ENCODE measurements around the gene KDSR. TPM values are rescaled to one million over a fixed set of nuclear protein-coding genes. Genes with fewer than 3 reads are reported as not detected.

KDSR gene
- total and polyA plus RNA-seq, 9 of the 15 experiments (the other 6 are each of a cell fraction or from before 2014, with no cell fraction given) = 4.0 to 24.7 (median 12.4) TPM

- no peak for TF ChIP-seq RNF219 (CRISPR knock-in tag; IDR thresholded peaks at IDR 0.05)
- no peak for TF ChIP-seq ADNP (tag; IDR thresholded peaks at IDR 0.05)
- TF ChIP-seq CBFA2T3 (IDR thresholded peaks at IDR 0.05) = no peak
- no peak for TF ChIP-seq MEF2A (IDR thresholded peaks at IDR 0.05; ENCODE audit: control insufficient read depth, low read depth, low read length)
- no peak for TF ChIP-seq IFI16 (CRISPR knock-in tag; IDR thresholded peaks at IDR 0.05)
- TF ChIP-seq PKNOX1 (IDR thresholded peaks at IDR 0.05) = no peak
- TF ChIP-seq EP400 (IDR thresholded peaks at IDR 0.05) = no peak
- TF ChIP-seq XRCC5 (IDR thresholded peaks at IDR 0.05; ENCODE audit: low read depth, low read length) = no peak
- TF ChIP-seq ZNF695 (CRISPR knock-in tag; IDR thresholded peaks at IDR 0.05) = no peak
These were observed 20.4 kb downstream of the KDSR start (continued) for GRCh38 chr18:63346480-63347183.
